C4-2B (cell line): ENCODE results near the gene NLRC3.

Source experiments
- CTCF ChIP-seq: fragments of 450-650 bp; conservative IDR thresholded peaks from 2 replicates; pipeline ENCODE4 v1.5.1; 2017; ENCODE audit warnings: mild to moderate bottlenecking
- ZFX ChIP-seq: fragments of 450-650 bp; IDR thresholded peaks from 2 replicates; pipeline ENCODE4 v1.6.1; 2017

- TF ChIP-seq CTCF: no peak
- TF ChIP-seq ZFX: no peak
Measured at GRCh38 chr16:3494386-3494973, 82.7 kb downstream of the NLRC3 start.
